Liver (tissue), 9 donors: ENCODE results near the gene VIL1. TPM values are rescaled to one million over a fixed set of nuclear protein-coding genes. Genes with fewer than 3 reads are reported as not detected.
A peak's percentile ranks its signal among the peaks of the same experiment; 100 is the strongest.

Experiments
- DNase-seq: peaks from one replicate; pipeline ENCODE4 v3.0.0-alpha.2; 2017; ENCODE audit warnings: low spot score
- H3K27ac ChIP-seq, 2 donors: one replicate each; pipeline ENCODE4 v1.7.0; 2013; ENCODE audit warnings: inconsistent platforms in 2 of 2, low read length in 2 of 2, control low read depth in 1 of 2, low read depth in 1 of 2, mild to moderate bottlenecking in 1 of 2
- H3K27me3 ChIP-seq, 4 donors: one replicate each; pipeline versions ENCODE4 v1.6.1 to v1.7.0; 2013; ENCODE audit warnings: low read length in 3 of 4, inconsistent platforms in 1 of 4, mild to moderate bottlenecking in 1 of 4, moderate library complexity in 1 of 4; ENCODE audit not compliant: control insufficient read depth in 4 of 4, insufficient read depth in 4 of 4
- H3K36me3 ChIP-seq, 4 donors: one replicate each; pipeline versions ENCODE4 v1.6.1 to v1.7.0; 2013; ENCODE audit warnings: low read length in 3 of 4, mild to moderate bottlenecking in 3 of 4, low read depth in 1 of 4, moderate library complexity in 1 of 4; ENCODE audit not compliant: control insufficient read depth in 4 of 4, insufficient read depth in 3 of 4
- H3K4me1 ChIP-seq, 4 donors: one replicate each; pipeline versions ENCODE4 v1.6.1 to v1.7.0; 2013; ENCODE audit warnings: low read length in 3 of 4, mild to moderate bottlenecking in 3 of 4, moderate library complexity in 1 of 4; ENCODE audit not compliant: control insufficient read depth in 4 of 4, insufficient read depth in 4 of 4
- H3K4me3 ChIP-seq, 3 donors: one replicate each; pipeline versions ENCODE4 v1.6.1 to v1.7.0; 2013; ENCODE audit warnings: low read length in 3 of 3, control low read depth in 1 of 3, low read depth in 1 of 3, mild to moderate bottlenecking in 1 of 3
- H3K9ac ChIP-seq, 2 donors: one replicate each; pipeline ENCODE4 v1.7.0; 2013; ENCODE audit warnings: low read length in 2 of 2, mild to moderate bottlenecking in 2 of 2, moderate library complexity in 2 of 2, control low read depth in 1 of 2, low read depth in 1 of 2
- H3K9me3 ChIP-seq, 4 donors: one replicate each; pipeline versions ENCODE4 v1.6.1 to v1.7.0; 2013; ENCODE audit warnings: low read length in 3 of 4; ENCODE audit not compliant: control insufficient read depth in 4 of 4
- FOXA1 ChIP-seq: IDR thresholded peaks from 2 replicates; pipeline ENCODE4 v1.6.1; 2016; ENCODE audit warnings: antibody characterized with exemption
- FOXA2 ChIP-seq: IDR thresholded peaks from 2 replicates; pipeline ENCODE4 v1.6.1; 2016; ENCODE audit warnings: antibody characterized with exemption
- GABPA ChIP-seq, 2 donors: IDR thresholded peaks in 1 of 2; conservative IDR thresholded peaks in 1 of 2; 2 replicates each; pipeline ENCODE4 v1.6.1; 2016; ENCODE audit warnings: antibody characterized with exemption in 2 of 2, mild to moderate bottlenecking in 1 of 2, moderate library complexity in 1 of 2
- HNF4A ChIP-seq, 2 donors: conservative IDR thresholded peaks; 2 replicates each; pipeline ENCODE4 v1.6.1; 2016; ENCODE audit warnings: antibody characterized with exemption in 2 of 2, mild to moderate bottlenecking in 2 of 2
- HNF4G ChIP-seq: IDR thresholded peaks from 2 replicates; pipeline ENCODE4 v1.6.1; 2016; ENCODE audit warnings: antibody characterized with exemption
- JUND ChIP-seq, 2 donors: IDR thresholded peaks; 2 replicates each; pipeline ENCODE4 v1.6.1; 2016; ENCODE audit warnings: antibody characterized with exemption in 2 of 2
- NR2F2 ChIP-seq: IDR thresholded peaks from 2 replicates; pipeline ENCODE4 v1.6.1; 2016; ENCODE audit warnings: antibody characterized with exemption
- RAD21 ChIP-seq, 2 donors: IDR thresholded peaks; 2 replicates each; pipeline ENCODE4 v1.6.1; 2016; ENCODE audit warnings: antibody characterized with exemption in 2 of 2, mild to moderate bottlenecking in 2 of 2
- RXRA ChIP-seq, 2 donors: IDR thresholded peaks; 2 replicates each; pipeline ENCODE4 v1.6.1; 2017 to 2018; ENCODE audit warnings: antibody characterized with exemption in 2 of 2, mild to moderate bottlenecking in 1 of 2
- SP1 ChIP-seq: IDR thresholded peaks from 2 replicates; pipeline ENCODE4 v1.6.1; 2018; ENCODE audit warnings: antibody characterized with exemption, mild to moderate bottlenecking
- TAF1 ChIP-seq: conservative IDR thresholded peaks from 2 replicates; pipeline ENCODE4 v1.6.1; 2016; ENCODE audit warnings: antibody characterized with exemption, mild to moderate bottlenecking
- YY1 ChIP-seq: IDR thresholded peaks from 2 replicates; pipeline ENCODE4 v1.6.1; 2016; ENCODE audit warnings: antibody characterized with exemption, mild to moderate bottlenecking
- ZBTB33 ChIP-seq: IDR thresholded peaks from 2 replicates; pipeline ENCODE4 v1.6.1; 2016; ENCODE audit warnings: antibody characterized with exemption
- WGBS: extraction: QIAGEN DNeasy Blood & Tissue Kit; methylation state at CpG from one replicate; pipeline ENCODE4 v1.1.7; 2013; 5-methylcytosine and 5-hydroxymethylcytosine counted together
- polyA plus RNA-seq, 2 donors: library from polyadenylated mRNA; stranded (reverse) in 1 of 2; unstranded in 1 of 2; fragments of 200-250 nt in 1 of 2; fragments of >200 nt in 1 of 2; fragmentation: Nextera tagmentation in 1 of 2; extraction: Ambion mirVana in 1 of 2; gene quantifications; one replicate each; pipeline versions ENCODE4 v1.2.1 to v1.2.3, GENCODE V29; 2013 to 2015
- total RNA-seq, 2 donors: library from RNA; depleted of rRNA; stranded (reverse); fragments of >200 nt; gene quantifications; one replicate each; pipeline ENCODE4 v1.2.3, GENCODE V29; 2014
- TF ChIP-seq, protein P1 (sequence below): IDR thresholded peaks from 2 replicates; pipeline ENCODE4 v1.6.1; 2016; ENCODE audit warnings: antibody characterized with exemption
- TF ChIP-seq, protein P2 (sequence below): IDR thresholded peaks from 2 replicates; pipeline ENCODE4 v1.6.1; 2016; ENCODE audit warnings: antibody characterized with exemption
- TF ChIP-seq, protein P3 (sequence below): IDR thresholded peaks from 2 replicates; pipeline ENCODE4 v1.6.1; 2016; ENCODE audit warnings: antibody characterized with exemption, mild to moderate bottlenecking
- TF ChIP-seq, protein P4 (sequence below): fragments of 150-350 bp; IDR thresholded peaks from 2 replicates; pipeline ENCODE4 v1.5.1; 2017; ENCODE audit warnings: improper control_type of control experiment, low read depth, low read length; ENCODE audit not compliant: missing input control
- donor health status: healthy.
- donor health status: healthy.
- donor health status: healthy.
- donor health status: healthy.
- donor health status: healthy.

Gene VIL1
- total and polyA plus RNA-seq, 4 donors: 16.4 to 72.0 (median 31.6) TPM

DNA sequence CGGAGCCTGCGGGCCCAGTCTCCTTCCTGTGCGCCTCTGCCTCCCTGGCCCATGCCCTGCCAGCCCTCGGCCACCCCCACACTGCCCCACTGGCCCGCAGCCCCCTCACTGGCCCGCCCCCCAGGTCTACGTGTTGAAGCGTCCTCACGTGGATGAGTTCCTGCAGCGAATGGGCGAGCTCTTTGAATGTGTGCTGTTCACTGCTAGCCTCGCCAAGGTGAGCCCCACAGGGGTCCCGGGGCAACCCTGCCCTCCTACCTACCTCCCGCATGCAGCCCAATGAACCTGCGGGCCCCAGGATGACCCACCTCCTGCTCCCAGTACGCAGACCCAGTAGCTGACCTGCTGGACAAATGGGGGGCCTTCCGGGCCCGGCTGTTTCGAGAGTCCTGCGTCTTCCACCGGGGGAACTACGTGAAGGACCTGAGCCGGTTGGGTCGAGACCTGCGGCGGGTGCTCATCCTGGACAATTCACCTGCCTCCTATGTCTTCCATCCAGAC, 16.0 kb upstream of the VIL1 start:
- peaks cover 19 to 68% (median 57%) of the 10 kb centered on the region in 4 donors for H3K4me1 ChIP-seq
- H3K27ac ChIP-seq: no peak overlapping the region
- no peaks in the 10 kb centered on the region for H3K9me3 ChIP-seq
- H3K36me3 ChIP-seq: peaks cover 7 to 19% (median 12%) of the 10 kb centered on the region in 4 donors
- no peak overlapping the region for H3K4me3 ChIP-seq
- no peaks in the 10 kb centered on the region for H3K27me3 ChIP-seq
- TF ChIP-seq RAD21 (IDR thresholded peaks at IDR 0.05): no peak
- TF ChIP-seq NR2F2: no peak
- TF ChIP-seq SP1: no peak
- no peak for TF ChIP-seq JUND (IDR thresholded peaks at IDR 0.05)
- TF ChIP-seq, protein P1, sequence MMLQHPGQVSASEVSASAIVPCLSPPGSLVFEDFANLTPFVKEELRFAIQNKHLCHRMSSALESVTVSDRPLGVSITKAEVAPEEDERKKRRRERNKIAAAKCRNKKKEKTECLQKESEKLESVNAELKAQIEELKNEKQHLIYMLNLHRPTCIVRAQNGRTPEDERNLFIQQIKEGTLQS: no peak
- no peak for TF ChIP-seq RXRA (IDR thresholded peaks at IDR 0.05)
- TF ChIP-seq HNF4G: no peak
- TF ChIP-seq, protein P2, sequence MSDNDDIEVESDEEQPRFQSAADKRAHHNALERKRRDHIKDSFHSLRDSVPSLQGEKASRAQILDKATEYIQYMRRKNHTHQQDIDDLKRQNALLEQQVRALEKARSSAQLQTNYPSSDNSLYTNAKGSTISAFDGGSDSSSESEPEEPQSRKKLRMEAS: no peak
- no peak for TF ChIP-seq TAF1
- no peak for TF ChIP-seq FOXA2
- TF ChIP-seq, protein P3, sequence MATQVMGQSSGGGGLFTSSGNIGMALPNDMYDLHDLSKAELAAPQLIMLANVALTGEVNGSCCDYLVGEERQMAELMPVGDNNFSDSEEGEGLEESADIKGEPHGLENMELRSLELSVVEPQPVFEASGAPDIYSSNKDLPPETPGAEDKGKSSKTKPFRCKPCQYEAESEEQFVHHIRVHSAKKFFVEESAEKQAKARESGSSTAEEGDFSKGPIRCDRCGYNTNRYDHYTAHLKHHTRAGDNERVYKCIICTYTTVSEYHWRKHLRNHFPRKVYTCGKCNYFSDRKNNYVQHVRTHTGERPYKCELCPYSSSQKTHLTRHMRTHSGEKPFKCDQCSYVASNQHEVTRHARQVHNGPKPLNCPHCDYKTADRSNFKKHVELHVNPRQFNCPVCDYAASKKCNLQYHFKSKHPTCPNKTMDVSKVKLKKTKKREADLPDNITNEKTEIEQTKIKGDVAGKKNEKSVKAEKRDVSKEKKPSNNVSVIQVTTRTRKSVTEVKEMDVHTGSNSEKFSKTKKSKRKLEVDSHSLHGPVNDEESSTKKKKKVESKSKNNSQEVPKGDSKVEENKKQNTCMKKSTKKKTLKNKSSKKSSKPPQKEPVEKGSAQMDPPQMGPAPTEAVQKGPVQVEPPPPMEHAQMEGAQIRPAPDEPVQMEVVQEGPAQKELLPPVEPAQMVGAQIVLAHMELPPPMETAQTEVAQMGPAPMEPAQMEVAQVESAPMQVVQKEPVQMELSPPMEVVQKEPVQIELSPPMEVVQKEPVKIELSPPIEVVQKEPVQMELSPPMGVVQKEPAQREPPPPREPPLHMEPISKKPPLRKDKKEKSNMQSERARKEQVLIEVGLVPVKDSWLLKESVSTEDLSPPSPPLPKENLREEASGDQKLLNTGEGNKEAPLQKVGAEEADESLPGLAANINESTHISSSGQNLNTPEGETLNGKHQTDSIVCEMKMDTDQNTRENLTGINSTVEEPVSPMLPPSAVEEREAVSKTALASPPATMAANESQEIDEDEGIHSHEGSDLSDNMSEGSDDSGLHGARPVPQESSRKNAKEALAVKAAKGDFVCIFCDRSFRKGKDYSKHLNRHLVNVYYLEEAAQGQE: no peak
- no peak for TF ChIP-seq FOXA1
- TF ChIP-seq, protein P4, sequence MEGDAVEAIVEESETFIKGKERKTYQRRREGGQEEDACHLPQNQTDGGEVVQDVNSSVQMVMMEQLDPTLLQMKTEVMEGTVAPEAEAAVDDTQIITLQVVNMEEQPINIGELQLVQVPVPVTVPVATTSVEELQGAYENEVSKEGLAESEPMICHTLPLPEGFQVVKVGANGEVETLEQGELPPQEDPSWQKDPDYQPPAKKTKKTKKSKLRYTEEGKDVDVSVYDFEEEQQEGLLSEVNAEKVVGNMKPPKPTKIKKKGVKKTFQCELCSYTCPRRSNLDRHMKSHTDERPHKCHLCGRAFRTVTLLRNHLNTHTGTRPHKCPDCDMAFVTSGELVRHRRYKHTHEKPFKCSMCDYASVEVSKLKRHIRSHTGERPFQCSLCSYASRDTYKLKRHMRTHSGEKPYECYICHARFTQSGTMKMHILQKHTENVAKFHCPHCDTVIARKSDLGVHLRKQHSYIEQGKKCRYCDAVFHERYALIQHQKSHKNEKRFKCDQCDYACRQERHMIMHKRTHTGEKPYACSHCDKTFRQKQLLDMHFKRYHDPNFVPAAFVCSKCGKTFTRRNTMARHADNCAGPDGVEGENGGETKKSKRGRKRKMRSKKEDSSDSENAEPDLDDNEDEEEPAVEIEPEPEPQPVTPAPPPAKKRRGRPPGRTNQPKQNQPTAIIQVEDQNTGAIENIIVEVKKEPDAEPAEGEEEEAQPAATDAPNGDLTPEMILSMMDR: no peak
- no peak for TF ChIP-seq ZBTB33
- no peak for TF ChIP-seq HNF4A (conservative IDR thresholded peaks at IDR 0.05)
- peak overlapping the region in 1 of 2 donors; percentile 84 for H3K9ac ChIP-seq
- 78% methylated on average over 26 of the region's 26 CpGs for WGBS
- no peak for DNase-seq

GRCh38 chr2:218403810-218404209, 15.1 kb upstream of the VIL1 start:
- WGBS: 78% methylated on average over 7 of the region's 7 CpGs
- TF ChIP-seq YY1: no peak
- TF ChIP-seq HNF4G: no peak
- TF ChIP-seq, protein P3: no peak
- TF ChIP-seq, protein P4: no peak
- TF ChIP-seq SP1: no peak
- no peak for TF ChIP-seq GABPA (IDR thresholded peaks at IDR 0.05 in 1 of 2, conservative IDR thresholded peaks at IDR 0.05 in 1 of 2)

More at GRCh38 chr2:218403810-218404209, 15.1 kb upstream of the VIL1 start:
- H3K4me3 ChIP-seq: no peak overlapping the region
- no peak for DNase-seq
- no peak overlapping the region for H3K27ac ChIP-seq
- H3K9me3 ChIP-seq: no peaks in the 10 kb centered on the region
- peaks cover 7 to 19% (median 12%) of the 10 kb centered on the region in 4 donors for H3K36me3 ChIP-seq
- no peak overlapping the region for H3K9ac ChIP-seq
- no peaks in the 10 kb centered on the region for H3K27me3 ChIP-seq
- peaks cover 19 to 66% (median 56%) of the 10 kb centered on the region in 4 donors for H3K4me1 ChIP-seq
